Loucy (cell line): ENCODE results near the gene GPR12.

Source experiments
- CTCF ChIP-seq: fragments of 200-600 bp; sonication (generic); conservative IDR thresholded peaks from 2 replicates; pipeline ENCODE4 v1.5.1; 2014; ENCODE audit warnings: mild to moderate bottlenecking, antibody characterized with exemption, low read length
- EZH2phosphoT487 ChIP-seq: fragments of 200-600 bp; IDR thresholded peaks from 2 replicates; pipeline ENCODE4 v1.6.1; 2018; ENCODE audit warnings: antibody characterized with exemption, mild to moderate bottlenecking, moderate library complexity, borderline replicate concordance

GRCh38 chr13:26771796-26772195, 11.2 kb upstream of the GPR12 start:
- TF ChIP-seq CTCF, result no peak
- TF ChIP-seq EZH2phosphoT487, result no peak
